Stimulated activated naive B cell treated with anti-CD40 and anti-IgM and Interleukin-4, amounts not matched to agents 10 μg/mL and 1 μg/mL and 100 μg/mL, for 72 hours (primary cell): ENCODE measurements around the gene TXNRD1.
"Not testable (repeated sequence)": the region's sequence is repeated elsewhere in the genome, so short reads cannot be mapped to it uniquely, and the experiment has no call there.

Experiments used
- ATAC-seq, 2 donors: fragments of 150-1000 bp; cut with Tn5 transposase; replicated peaks; 2 replicates each; pipeline ENCODE4 v1.10.0; 2021; ENCODE audit warnings: moderate library complexity in 1 of 2
- DNase-seq: peaks from one replicate; pipeline ENCODE4 v3.0.0; 2021
- H3K27ac Mint-ChIP-seq: one replicate; pipeline ENCODE4 v1.8.0; 2022; ENCODE audit warnings: mild to moderate bottlenecking, mixed read lengths
- H3K27me3 Mint-ChIP-seq, 2 donors: one replicate each; pipeline ENCODE4 v1.8.0; 2022; ENCODE audit warnings: mixed read lengths in 2 of 2
- H3K36me3 Mint-ChIP-seq, 2 donors: one replicate each; pipeline ENCODE4 v1.8.0; 2022; ENCODE audit warnings: mixed read lengths in 2 of 2, mild to moderate bottlenecking in 1 of 2
- H3K4me1 Mint-ChIP-seq, 2 donors: one replicate each; pipeline ENCODE4 v1.8.0; 2022; ENCODE audit warnings: mixed read lengths in 2 of 2, mild to moderate bottlenecking in 1 of 2
- H3K4me3 Mint-ChIP-seq, 2 donors: one replicate each; pipeline ENCODE4 v1.8.0; 2022; ENCODE audit warnings: mild to moderate bottlenecking in 2 of 2, mixed read lengths in 2 of 2, moderate library complexity in 1 of 2
- H3K9me3 Mint-ChIP-seq, 2 donors: one replicate each; pipeline ENCODE4 v1.8.0; 2022; ENCODE audit warnings: mixed read lengths in 2 of 2, mild to moderate bottlenecking in 1 of 2

Gene TXNRD1

GRCh38 chr12:104317538-104318210 is 102.1 kb downstream of the TXNRD1 start:
- peaks cover 0 to 1% of the 10 kb centered on the region in 2 donors for H3K4me1 Mint-ChIP-seq
- H3K27me3 Mint-ChIP-seq, result no peaks in the 10 kb centered on the region
- no peak overlapping the region for H3K27ac Mint-ChIP-seq
- ATAC-seq, result no peak
- H3K36me3 Mint-ChIP-seq, result peaks cover 39 to 50% of the 10 kb centered on the region in 2 donors
- H3K4me3 Mint-ChIP-seq, result no peak overlapping the region
- no peak for DNase-seq
- H3K9me3 Mint-ChIP-seq, result no peaks in the 10 kb centered on the region

- no peak overlapping the region for H3K27ac Mint-ChIP-seq
- ATAC-seq, result no peak
- no peaks in the 10 kb centered on the region for H3K27me3 Mint-ChIP-seq
- no peak for DNase-seq
- peaks cover 0 to 1% of the 10 kb centered on the region in 2 donors for H3K4me1 Mint-ChIP-seq
- no peaks in the 10 kb centered on the region for H3K9me3 Mint-ChIP-seq
- H3K36me3 Mint-ChIP-seq, result peaks cover 37 to 48% of the 10 kb centered on the region in 2 donors
- H3K4me3 Mint-ChIP-seq, result no peak overlapping the region
Observed at GRCh38 chr12:104319028-104319427, 103.4 kb downstream of the TXNRD1 start.

GRCh38 chr12:104319918-104320626 is 104.5 kb downstream of the TXNRD1 start:
- H3K36me3 Mint-ChIP-seq, result peaks cover 37 to 51% of the 10 kb centered on the region in 2 donors
- ATAC-seq (no peak), DNase-seq (no peak)
- no peaks in the 10 kb centered on the region for H3K27me3 Mint-ChIP-seq
- H3K27ac Mint-ChIP-seq, result no peak overlapping the region
- peaks cover 0 to 1% of the 10 kb centered on the region in 2 donors for H3K4me1 Mint-ChIP-seq
- H3K9me3 Mint-ChIP-seq, result no peaks in the 10 kb centered on the region
- H3K4me3 Mint-ChIP-seq, result no peak overlapping the region

- Mint-ChIP-seq H3K4me1 (peaks cover 0 to under 1% of the 10 kb centered on the region in 2 donors), H3K36me3 (peaks cover 33 to 47% of the 10 kb centered on the region in 2 donors), H3K27ac (no peak overlapping the region), H3K4me3 (no peak overlapping the region), H3K9me3 (no peaks in the 10 kb centered on the region), H3K27me3 (no peaks in the 10 kb centered on the region)
- ATAC-seq (no peak), DNase-seq (no peak)
Observed at GRCh38 chr12:104320627-104321024, 105.0 kb downstream of the TXNRD1 start.

- Mint-ChIP-seq H3K36me3 (peaks cover 34 to 44% of the 10 kb centered on the region in 2 donors), H3K27me3 (no peaks in the 10 kb centered on the region), H3K27ac (peak overlapping the region; percentile 25), H3K4me3 (no peak overlapping the region), H3K4me1 (no peaks in the 10 kb centered on the region), H3K9me3 (no peaks in the 10 kb centered on the region)
- DNase-seq (no peak), ATAC-seq (no peak)
Observed at GRCh38 chr12:104321949-104322348, 106.4 kb downstream of the TXNRD1 start.

- not testable (repeated sequence) for H3K4me1 Mint-ChIP-seq, ATAC-seq, H3K27me3 Mint-ChIP-seq, H3K9me3 Mint-ChIP-seq, H3K27ac Mint-ChIP-seq, H3K4me3 Mint-ChIP-seq, DNase-seq
- peaks cover 37 to 49% of the 10 kb centered on the region in 2 donors for H3K36me3 Mint-ChIP-seq
Observed at GRCh38 chr12:104322533-104322932, 107.0 kb downstream of the TXNRD1 start.

- Mint-ChIP-seq H3K4me3 (no peak overlapping the region), H3K27ac (peak overlapping the region; percentile 7), H3K36me3 (peaks cover 35 to 47% of the 10 kb centered on the region in 2 donors), H3K9me3 (no peaks in the 10 kb centered on the region), H3K4me1 (no peaks in the 10 kb centered on the region), H3K27me3 (no peaks in the 10 kb centered on the region)
- ATAC-seq (no peak), DNase-seq (no peak)
Observed at GRCh38 chr12:104323899-104324298, 108.3 kb downstream of the TXNRD1 start.

GRCh38 chr12:104328278-104328677 is 112.7 kb downstream of the TXNRD1 start:
- H3K27me3 Mint-ChIP-seq, H3K4me3 Mint-ChIP-seq, DNase-seq, ATAC-seq, H3K4me1 Mint-ChIP-seq, H3K27ac Mint-ChIP-seq, H3K9me3 Mint-ChIP-seq: not testable (repeated sequence)
- peaks cover 23 to 28% of the 10 kb centered on the region in 2 donors for H3K36me3 Mint-ChIP-seq

- DNase-seq (no peak), ATAC-seq (no peak)
- H3K36me3 Mint-ChIP-seq, result peaks cover 25 to 30% of the 10 kb centered on the region in 2 donors
- no peaks in the 10 kb centered on the region for H3K4me1 Mint-ChIP-seq
- no peaks in the 10 kb centered on the region for H3K27me3 Mint-ChIP-seq
- H3K9me3 Mint-ChIP-seq, result no peaks in the 10 kb centered on the region
- H3K27ac Mint-ChIP-seq, result no peak overlapping the region
- no peak overlapping the region for H3K4me3 Mint-ChIP-seq
Observed at GRCh38 chr12:104328790-104329189, 113.2 kb downstream of the TXNRD1 start.

- Mint-ChIP-seq H3K27me3 (no peaks in the 10 kb centered on the region), H3K27ac (no peak overlapping the region), H3K9me3 (no peaks in the 10 kb centered on the region), H3K4me3 (no peak overlapping the region), H3K36me3 (peaks cover 24 to 29% of the 10 kb centered on the region in 2 donors), H3K4me1 (no peaks in the 10 kb centered on the region)
- DNase-seq, result no peak
- no peak for ATAC-seq
Observed at GRCh38 chr12:104329707-104330532, 114.3 kb downstream of the TXNRD1 start.

- H3K36me3 Mint-ChIP-seq, result peaks cover 22 to 26% of the 10 kb centered on the region in 2 donors
- no peak for ATAC-seq
Observed at GRCh38 chr12:104331376-104331775, 115.8 kb downstream of the TXNRD1 start.

GRCh38 chr12:104332273-104332672 is 116.7 kb downstream of the TXNRD1 start:
- peaks cover 14 to 26% of the 10 kb centered on the region in 2 donors for H3K36me3 Mint-ChIP-seq
- H3K27me3 Mint-ChIP-seq, result not testable (repeated sequence)

More at GRCh38 chr12:104331376-104331775, 115.8 kb downstream of the TXNRD1 start:
- DNase-seq, result no peak
- H3K27me3 Mint-ChIP-seq, result no peaks in the 10 kb centered on the region
- no peaks in the 10 kb centered on the region for H3K4me1 Mint-ChIP-seq
- H3K4me3 Mint-ChIP-seq, result no peak overlapping the region
- H3K27ac Mint-ChIP-seq, result no peak overlapping the region
- no peaks in the 10 kb centered on the region for H3K9me3 Mint-ChIP-seq

GRCh38 chr12:104333692-104334255 is 118.2 kb downstream of the TXNRD1 start:
- Mint-ChIP-seq H3K27ac (no peak overlapping the region), H3K4me3 (no peak overlapping the region), H3K9me3 (no peaks in the 10 kb centered on the region), H3K36me3 (peaks cover 16 to 22% of the 10 kb centered on the region in 2 donors), H3K4me1 (no peaks in the 10 kb centered on the region), H3K27me3 (no peaks in the 10 kb centered on the region)
- ATAC-seq (no peak), DNase-seq (no peak)

More at GRCh38 chr12:104332273-104332672, 116.7 kb downstream of the TXNRD1 start:
- ATAC-seq, H3K9me3 Mint-ChIP-seq, H3K4me1 Mint-ChIP-seq, DNase-seq, H3K27ac Mint-ChIP-seq, H3K4me3 Mint-ChIP-seq: not testable (repeated sequence)

GRCh38 chr12:104334581-104334980 is 119.0 kb downstream of the TXNRD1 start:
- H3K27me3 Mint-ChIP-seq, result no peaks in the 10 kb centered on the region
- no peak overlapping the region for H3K27ac Mint-ChIP-seq
- H3K4me1 Mint-ChIP-seq, result no peaks in the 10 kb centered on the region
- H3K36me3 Mint-ChIP-seq, result peaks cover 20 to 27% of the 10 kb centered on the region in 2 donors
- ATAC-seq (no peak), DNase-seq (no peak)
- no peaks in the 10 kb centered on the region for H3K9me3 Mint-ChIP-seq
- H3K4me3 Mint-ChIP-seq, result no peak overlapping the region
